WERI-Rb-1 (cell line): Measurements from ENCODE around the gene SLC51B.
"Not testable (repeated sequence)": the region's sequence is repeated elsewhere in the genome, so short reads cannot be mapped to it uniquely, and the experiment has no call there.

Experiments used
- DNase-seq: peaks from one replicate; pipeline ENCODE4 v3.0.0-alpha.2; 2020
- H3K27ac ChIP-seq: fragments of 250-450 bp; sonication (Bioruptor Pico); 2 replicates; pipeline ENCODE4 v1.5.1; 2020; ENCODE audit warnings: mild to moderate bottlenecking, moderate library complexity
- H3K27me3 ChIP-seq: fragments of 250-450 bp; sonication (Bioruptor Pico); 2 replicates; pipeline ENCODE4 v1.5.1; 2021; ENCODE audit warnings: mild to moderate bottlenecking, low read depth, moderate library complexity; ENCODE audit not compliant: insufficient read depth, severe bottlenecking
- H3K36me3 ChIP-seq: fragments of 250-450 bp; sonication (Bioruptor Pico); 2 replicates; pipeline ENCODE4 v1.5.1; 2020; ENCODE audit warnings: mild to moderate bottlenecking, moderate library complexity
- H3K4me3 ChIP-seq: 2 replicates; pipeline ENCODE4 v1.5.1; 2011; ENCODE audit warnings: low read depth, mild to moderate bottlenecking, control low read depth, low read length
- H3K9me3 ChIP-seq: fragments of 250-450 bp; sonication (Bioruptor Pico); 2 replicates; pipeline ENCODE4 v1.5.1; 2021; ENCODE audit warnings: mild to moderate bottlenecking, moderate library complexity; ENCODE audit not compliant: severe bottlenecking
- TF ChIP-seq, protein P1 (sequence below): IDR thresholded peaks from 2 replicates; pipeline ENCODE4 v1.5.1; 2011; ENCODE audit warnings: low read depth, mild to moderate bottlenecking, control low read depth, inconsistent platforms, low read length

Gene SLC51B

DNA sequence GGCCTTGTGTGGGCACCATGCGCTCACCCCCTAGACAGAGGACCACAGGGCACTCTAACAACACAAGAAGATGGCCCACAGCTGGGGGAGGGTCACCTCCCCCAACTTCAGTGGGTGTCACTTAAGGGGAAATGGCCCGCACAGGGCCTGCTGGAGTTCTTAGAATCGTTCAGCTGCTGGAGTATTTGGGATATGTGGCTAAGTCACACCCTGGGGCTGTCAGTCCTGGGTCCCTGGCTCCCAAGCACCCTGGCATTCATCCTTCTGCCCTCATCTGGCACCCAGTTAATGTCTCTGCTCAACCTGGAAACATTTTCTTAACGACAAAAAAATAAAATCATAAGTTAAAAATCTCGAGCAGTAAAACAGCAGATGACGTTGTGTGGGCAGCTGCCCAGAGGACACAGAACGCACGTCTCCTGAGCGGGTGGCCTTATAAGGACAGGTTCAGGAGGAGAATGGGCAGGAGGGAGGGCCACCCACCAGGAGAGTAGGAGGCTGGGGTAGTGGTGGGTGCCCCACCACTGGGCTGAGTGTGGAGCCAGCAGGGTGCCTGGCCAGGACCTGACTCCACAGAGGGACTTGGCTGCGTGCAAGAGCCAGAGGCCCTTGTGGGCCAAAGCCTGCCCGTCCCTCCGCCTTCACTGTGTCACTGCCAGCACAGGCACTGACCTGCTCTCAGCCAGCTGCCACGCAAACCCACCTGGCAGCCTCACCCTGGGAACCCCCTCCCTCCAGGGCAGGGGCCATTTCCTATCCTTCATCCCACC is 42.9 kb downstream of the SLC51B start:
- Histone ChIP-seq H3K9me3 (no peaks in the 10 kb centered on the region), H3K4me3 (no peak overlapping the region), H3K36me3 (no peaks in the 10 kb centered on the region), H3K27ac (no peak overlapping the region), H3K27me3 (no peaks in the 10 kb centered on the region)
- no peak for DNase-seq
- TF ChIP-seq, protein P1, sequence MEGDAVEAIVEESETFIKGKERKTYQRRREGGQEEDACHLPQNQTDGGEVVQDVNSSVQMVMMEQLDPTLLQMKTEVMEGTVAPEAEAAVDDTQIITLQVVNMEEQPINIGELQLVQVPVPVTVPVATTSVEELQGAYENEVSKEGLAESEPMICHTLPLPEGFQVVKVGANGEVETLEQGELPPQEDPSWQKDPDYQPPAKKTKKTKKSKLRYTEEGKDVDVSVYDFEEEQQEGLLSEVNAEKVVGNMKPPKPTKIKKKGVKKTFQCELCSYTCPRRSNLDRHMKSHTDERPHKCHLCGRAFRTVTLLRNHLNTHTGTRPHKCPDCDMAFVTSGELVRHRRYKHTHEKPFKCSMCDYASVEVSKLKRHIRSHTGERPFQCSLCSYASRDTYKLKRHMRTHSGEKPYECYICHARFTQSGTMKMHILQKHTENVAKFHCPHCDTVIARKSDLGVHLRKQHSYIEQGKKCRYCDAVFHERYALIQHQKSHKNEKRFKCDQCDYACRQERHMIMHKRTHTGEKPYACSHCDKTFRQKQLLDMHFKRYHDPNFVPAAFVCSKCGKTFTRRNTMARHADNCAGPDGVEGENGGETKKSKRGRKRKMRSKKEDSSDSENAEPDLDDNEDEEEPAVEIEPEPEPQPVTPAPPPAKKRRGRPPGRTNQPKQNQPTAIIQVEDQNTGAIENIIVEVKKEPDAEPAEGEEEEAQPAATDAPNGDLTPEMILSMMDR: no peak

DNA sequence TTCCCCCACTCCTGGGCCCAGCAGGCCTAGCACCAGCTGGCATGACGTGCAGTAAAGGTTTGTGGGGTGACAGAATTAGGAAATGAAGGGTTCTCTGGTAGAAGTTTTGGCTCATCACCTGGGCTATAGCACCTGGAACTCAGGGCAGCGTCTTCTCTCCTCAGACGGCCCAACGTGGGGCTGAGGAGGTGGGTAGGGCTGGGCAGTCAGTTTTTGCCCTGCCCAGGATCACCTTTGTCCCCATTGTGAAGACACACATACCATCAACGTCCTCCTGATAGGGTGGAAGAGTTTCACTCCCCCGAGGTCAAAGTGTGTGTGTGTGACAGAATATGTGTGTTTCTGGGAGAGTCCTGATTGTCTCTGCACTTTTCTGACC is 43.4 kb downstream of the SLC51B start:
- Histone ChIP-seq H3K9me3 (no peaks in the 10 kb centered on the region), H3K36me3 (no peaks in the 10 kb centered on the region), H3K27me3 (no peaks in the 10 kb centered on the region), H3K4me3 (no peak overlapping the region), H3K27ac (no peak overlapping the region)
- TF ChIP-seq, protein P1: no peak
- no peak for DNase-seq

DNA sequence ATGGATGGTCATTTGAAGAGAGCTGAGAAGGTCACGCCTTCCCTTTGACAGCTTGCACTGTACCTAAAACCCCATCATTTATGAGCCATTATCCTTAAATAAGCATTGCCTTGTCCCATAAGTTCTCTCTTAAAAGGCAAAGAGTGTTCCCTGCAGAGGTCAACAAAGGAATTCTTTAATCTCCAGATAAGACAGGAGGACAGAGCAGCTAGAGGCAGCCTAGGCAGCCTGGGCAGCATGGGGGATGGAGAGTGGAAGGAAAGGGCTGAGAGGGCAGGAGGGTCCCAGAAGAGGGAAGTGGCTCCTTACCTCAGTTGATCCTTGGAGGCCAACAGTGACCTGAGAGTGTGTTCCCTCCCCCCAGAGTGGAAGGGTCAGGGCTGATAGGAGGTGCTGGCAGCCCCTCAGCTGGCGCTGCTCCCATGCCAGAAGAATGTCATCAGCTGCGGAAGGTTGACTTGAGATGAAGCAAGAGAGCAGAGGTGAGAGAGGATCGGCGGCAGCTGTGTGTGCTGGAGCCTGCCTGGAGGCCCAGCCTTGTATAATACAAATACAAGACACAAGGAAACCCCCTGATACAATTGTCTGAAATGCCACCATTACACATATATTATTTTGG is 44.1 kb downstream of the SLC51B start:
- Histone ChIP-seq H3K27ac (no peak overlapping the region), H3K4me3 (no peak overlapping the region), H3K36me3 (no peaks in the 10 kb centered on the region), H3K27me3 (no peaks in the 10 kb centered on the region), H3K9me3 (no peaks in the 10 kb centered on the region)
- DNase-seq: no peak
- TF ChIP-seq, protein P1: no peak

DNA sequence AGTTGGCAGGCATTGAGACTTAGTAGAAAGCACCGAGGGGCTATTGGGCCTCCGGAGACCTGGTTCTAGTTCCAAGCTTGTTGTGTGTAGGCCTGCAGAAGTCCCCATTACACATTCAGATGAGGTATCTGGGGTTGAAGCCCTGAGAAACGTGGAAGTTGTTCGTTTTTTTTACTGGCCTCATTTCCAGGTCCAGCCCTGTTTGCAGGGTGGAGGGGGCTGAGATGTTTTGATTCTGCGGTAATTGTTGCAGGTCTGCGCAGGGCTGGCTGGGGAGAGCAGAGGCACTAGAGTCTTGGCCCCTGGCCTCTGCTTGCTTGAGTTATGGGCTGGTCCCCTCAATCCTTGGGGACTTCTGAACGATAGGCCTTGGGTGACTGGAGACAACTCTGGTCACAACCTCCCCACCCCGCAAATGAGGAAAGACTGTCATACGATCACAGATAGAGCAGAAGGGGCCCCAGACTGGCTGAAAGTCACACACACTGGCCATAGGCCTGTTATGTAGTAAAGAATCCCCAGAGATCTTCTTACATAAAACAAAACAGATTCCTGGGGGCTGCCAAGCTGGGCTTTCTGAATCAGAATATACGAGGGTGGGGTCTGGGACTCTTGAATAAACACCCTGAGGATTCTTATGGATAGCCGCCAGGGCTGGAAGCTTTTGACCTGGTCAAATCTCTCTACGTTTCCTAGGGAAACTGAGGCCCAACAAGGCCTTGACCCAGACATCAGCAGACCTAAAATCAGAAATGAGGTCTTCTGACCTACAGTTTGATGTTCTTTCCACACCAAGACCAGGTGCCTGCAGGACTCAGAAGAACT is 47.0 kb downstream of the SLC51B start:
- TF ChIP-seq, protein P1: no peak
- no peaks in the 10 kb centered on the region for H3K36me3 ChIP-seq
- no peaks in the 10 kb centered on the region for H3K27me3 ChIP-seq
- DNase-seq: no peak
- no peak overlapping the region for H3K4me3 ChIP-seq
- no peak overlapping the region for H3K27ac ChIP-seq
- no peaks in the 10 kb centered on the region for H3K9me3 ChIP-seq

DNA sequence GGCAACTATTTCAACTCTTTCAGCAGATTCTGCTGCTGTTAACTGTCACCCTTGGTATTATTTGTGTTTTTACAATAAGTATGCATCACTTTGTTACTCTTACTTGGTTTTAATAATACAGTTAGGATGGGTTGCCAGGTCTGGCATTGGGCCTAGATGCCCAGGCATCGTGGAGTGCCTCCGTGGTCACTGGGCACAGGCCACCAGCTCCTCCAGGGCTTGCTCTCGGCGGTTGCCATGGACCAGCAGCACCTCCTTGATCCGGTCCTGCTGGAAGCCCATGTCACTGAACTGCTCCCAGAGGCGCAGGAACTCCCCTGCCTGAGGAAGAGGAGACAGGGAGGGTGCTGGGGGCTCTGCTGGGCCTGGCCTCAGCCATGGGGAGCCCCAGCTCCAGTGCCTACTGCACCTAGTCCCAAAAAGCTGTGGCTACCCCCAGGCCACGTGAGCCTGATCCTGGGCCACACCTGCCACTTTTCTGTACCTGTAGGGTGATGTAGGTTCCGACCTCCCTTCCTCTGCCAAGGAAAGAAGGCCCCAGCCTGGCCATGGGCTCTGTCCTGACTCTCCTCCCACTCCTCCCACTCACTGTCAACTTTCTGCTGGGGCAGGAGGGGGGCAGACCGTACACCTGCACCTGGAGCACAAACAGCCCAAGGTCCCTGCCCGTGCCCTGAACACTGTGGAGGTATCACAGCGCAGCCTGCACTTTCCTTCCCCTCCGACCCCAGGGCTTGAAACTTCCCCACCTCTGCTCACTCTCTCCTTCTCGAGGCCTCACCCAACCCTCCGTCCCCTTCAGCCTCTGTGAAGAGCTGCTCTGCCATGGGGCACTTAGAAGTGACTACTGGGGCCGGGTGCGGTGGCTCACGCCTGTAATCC is 48.0 kb downstream of the SLC51B start:
- Histone ChIP-seq H3K4me3 (no peak overlapping the region), H3K9me3 (no peaks in the 10 kb centered on the region), H3K27me3 (no peaks in the 10 kb centered on the region), H3K27ac (no peak overlapping the region), H3K36me3 (no peaks in the 10 kb centered on the region)
- TF ChIP-seq, protein P1: no peak
- no peak for DNase-seq

DNA sequence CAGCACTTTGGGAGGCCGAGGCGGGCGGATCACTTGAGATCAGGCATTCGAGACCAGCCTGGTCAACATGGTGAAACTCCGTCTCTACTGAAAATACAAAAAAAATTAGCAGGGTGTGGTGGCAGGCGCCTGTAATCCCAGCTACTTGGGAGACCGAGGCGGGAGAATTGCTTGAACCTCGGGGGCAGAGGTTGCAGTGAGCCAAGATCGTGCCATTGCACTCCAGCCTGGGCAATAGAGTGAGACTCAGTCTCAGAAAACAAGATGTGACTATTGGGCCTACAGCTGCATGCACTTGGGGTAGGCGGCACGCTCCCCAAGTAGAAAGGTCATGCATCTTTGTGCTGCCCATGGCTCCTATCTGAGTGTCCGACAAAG is 48.6 kb downstream of the SLC51B start:
- H3K27me3 ChIP-seq, H3K4me3 ChIP-seq, H3K36me3 ChIP-seq, H3K27ac ChIP-seq, H3K9me3 ChIP-seq, DNase-seq: not testable (repeated sequence)
